BLaER1 (cell line): ENCODE data around the gene SLC38A6.

Experiments used
- H3K27ac ChIP-seq: shearing (Covaris generic); formaldehyde crosslinking; 2 replicates; pipeline ENCODE4 v1.8.1; 2022
- H3K27me3 ChIP-seq: shearing (Covaris generic); formaldehyde crosslinking; 2 replicates; pipeline ENCODE4 v1.8.1; 2022
- H3K36me3 ChIP-seq: shearing (Covaris generic); formaldehyde crosslinking; 2 replicates; pipeline ENCODE4 v1.8.1; 2022
- H3K4me1 ChIP-seq: shearing (Covaris generic); formaldehyde crosslinking; 2 replicates; pipeline ENCODE4 v1.8.1; 2022
- H3K4me2 ChIP-seq: shearing (Covaris generic); formaldehyde crosslinking; 2 replicates; pipeline ENCODE4 v1.8.1; 2022
- H3K4me3 ChIP-seq: shearing (Covaris generic); formaldehyde crosslinking; 2 replicates; pipeline ENCODE4 v1.8.1; 2022
- H3K9ac ChIP-seq: shearing (Covaris generic); formaldehyde crosslinking; 2 replicates; pipeline ENCODE4 v1.8.1; 2022
- H3K9me3 ChIP-seq: shearing (Covaris generic); formaldehyde crosslinking; 2 replicates; pipeline ENCODE4 v1.8.1; 2022
- H4K20me1 ChIP-seq: shearing (Covaris generic); formaldehyde crosslinking; 2 replicates; pipeline ENCODE4 v1.8.1; 2022
- Cebpa-rat ChIP-seq: shearing (Covaris generic); IDR thresholded peaks from 2 replicates; pipeline ENCODE4 v1.8.1; 2022

Gene SLC38A6

DNA sequence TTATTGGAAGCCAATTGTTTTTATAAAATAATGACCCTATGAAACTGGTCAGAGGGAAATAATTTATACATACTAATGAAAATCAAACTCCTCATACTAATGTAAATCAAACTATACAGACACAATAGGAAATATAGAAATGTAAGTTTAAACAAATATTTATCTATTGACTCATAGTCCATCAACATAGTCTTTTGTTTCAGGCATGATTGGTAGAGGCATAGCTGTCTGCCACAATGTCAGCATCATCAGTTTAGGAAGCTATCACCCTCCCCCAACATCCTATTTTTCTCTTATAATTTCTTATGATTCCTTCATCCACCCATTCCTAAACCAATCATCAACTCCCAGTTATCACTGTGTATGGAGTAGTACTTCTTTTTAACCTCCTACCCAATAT, 117.7 kb downstream of the SLC38A6 start:
- Histone ChIP-seq H3K4me2 (no peak overlapping the region), H3K4me3 (no peak overlapping the region), H3K27me3 (no peaks in the 10 kb centered on the region), H3K4me1 (peaks cover 7% of the 10 kb centered on the region; the same call in 1 of the 2 replicates), H3K9me3 (peaks cover 8% of the 10 kb centered on the region; the same call in 1 of the 2 replicates), H3K9ac (no peak overlapping the region), H3K36me3 (no peaks in the 10 kb centered on the region), H4K20me1 (no peaks in the 10 kb centered on the region), H3K27ac (no peak overlapping the region)
- no peak for TF ChIP-seq Cebpa-rat

DNA sequence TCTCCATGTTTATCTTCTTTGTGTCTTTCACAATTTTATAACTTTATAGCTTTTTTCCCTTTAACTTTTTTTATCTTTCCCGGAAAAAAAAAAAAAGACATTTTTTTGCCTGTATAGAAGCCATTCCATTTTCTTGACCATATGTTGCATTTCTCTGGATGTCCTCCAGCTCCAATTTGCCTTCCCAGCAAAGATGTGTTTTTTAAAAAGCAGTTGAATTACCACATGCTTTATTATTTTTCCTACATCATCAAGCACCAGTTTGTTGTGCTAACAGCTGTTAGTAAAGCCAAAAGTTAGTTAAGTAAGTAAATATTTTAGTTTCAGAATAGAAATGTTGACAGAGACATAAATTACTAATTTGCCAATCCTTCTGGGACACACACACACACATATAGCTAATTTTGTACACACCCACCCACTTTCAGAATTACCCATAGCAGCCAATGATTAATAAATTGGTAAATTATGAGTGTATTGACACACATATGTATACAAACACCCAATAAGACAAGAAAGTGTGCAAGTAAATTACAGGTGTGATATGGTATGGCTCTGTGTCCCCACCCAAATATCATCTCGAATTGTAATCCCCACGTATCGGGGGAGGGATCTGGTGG, 118.3 kb downstream of the SLC38A6 start:
- H4K20me1 ChIP-seq: no peaks in the 10 kb centered on the region
- H3K27ac ChIP-seq: no peak overlapping the region
- no peaks in the 10 kb centered on the region for H3K36me3 ChIP-seq
- H3K4me2 ChIP-seq: no peak overlapping the region
- H3K9me3 ChIP-seq: peaks cover 8% of the 10 kb centered on the region; the same call in 1 of the 2 replicates
- H3K4me3 ChIP-seq: no peak overlapping the region
- no peaks in the 10 kb centered on the region for H3K27me3 ChIP-seq
- TF ChIP-seq Cebpa-rat: no peak
- peaks cover 7% of the 10 kb centered on the region; the same call in 1 of the 2 replicates for H3K4me1 ChIP-seq
- H3K9ac ChIP-seq: no peak overlapping the region

DNA sequence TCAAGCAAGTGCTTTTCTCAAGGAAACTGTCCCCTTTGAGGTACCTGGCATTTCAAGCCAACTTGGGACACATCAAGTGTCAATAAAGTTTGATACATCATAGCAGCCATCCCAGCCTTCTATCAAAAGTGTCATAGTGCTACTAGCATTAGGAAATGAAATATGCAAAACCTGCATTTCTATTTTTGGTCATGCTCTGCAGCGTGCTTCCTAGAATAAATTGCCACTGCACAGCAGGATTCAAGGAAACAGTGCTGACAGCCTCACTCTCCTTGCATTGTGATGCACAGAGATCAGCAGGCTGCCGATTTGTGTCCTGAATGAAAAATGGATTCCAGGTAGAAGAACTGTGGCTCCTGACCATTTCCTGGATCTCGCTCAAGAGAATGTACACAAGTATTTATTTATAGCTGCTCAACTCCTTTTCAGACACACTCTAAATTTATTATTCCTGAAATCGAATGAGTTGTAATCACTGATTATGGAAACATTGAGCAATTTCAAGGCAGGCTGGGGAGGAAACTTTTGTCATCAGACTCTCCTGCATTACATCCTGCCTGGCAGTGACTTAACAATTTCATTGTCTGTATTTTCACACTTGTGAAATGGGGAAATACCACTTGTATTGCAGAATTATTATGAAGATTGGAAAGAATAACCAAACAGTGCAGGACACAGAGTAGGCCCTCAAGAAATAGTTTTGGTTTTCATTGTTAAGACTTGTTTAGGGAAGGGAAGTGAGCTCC, 120.9 kb downstream of the SLC38A6 start:
- H3K27me3 ChIP-seq: no peaks in the 10 kb centered on the region
- no peaks in the 10 kb centered on the region for H3K36me3 ChIP-seq
- TF ChIP-seq Cebpa-rat: no peak
- no peak overlapping the region for H3K4me2 ChIP-seq
- no peak overlapping the region for H3K27ac ChIP-seq
- H3K4me1 ChIP-seq: peaks cover 7% of the 10 kb centered on the region; the same call in 1 of the 2 replicates
- no peaks in the 10 kb centered on the region for H4K20me1 ChIP-seq
- H3K9me3 ChIP-seq: peaks cover 8% of the 10 kb centered on the region; the same call in 1 of the 2 replicates
- no peak overlapping the region for H3K9ac ChIP-seq
- H3K4me3 ChIP-seq: no peak overlapping the region
